Adrenal gland (tissue), 5 donors: ENCODE data around the gene DIP2A.

Experiments
- CTCF ChIP-seq, 6 experiments: fragments of 450-650 bp in 4 of 6; fragments of 200-600 bp in 2 of 6; sonication (generic) in 1 of 6; IDR thresholded peaks; 1 replicate in 5 of 6; 2 replicates in 1 of 6; pipeline versions ENCODE4 v1.5.1 to v1.8.0; 2016 to 2021; ENCODE audit warnings: antibody characterized with exemption in 6 of 6, mild to moderate bottlenecking in 2 of 6, moderate library complexity in 1 of 6
- POLR2A ChIP-seq, 2 donors: fragments of 450-650 bp; IDR thresholded peaks; one replicate each; pipeline ENCODE4 v1.6.1; 2017; ENCODE audit warnings: antibody characterized with exemption in 2 of 2, mild to moderate bottlenecking in 2 of 2, moderate library complexity in 1 of 2
- donor health status: DM: no; HTN: no; CAD: no.

- TF ChIP-seq CTCF (IDR thresholded peaks at IDR 0.05) (no peak), POLR2A (IDR thresholded peaks at IDR 0.05) (no peak)
Observed at GRCh38 chr21:46504666-46505065, 46.0 kb downstream of the DIP2A start.
